CD4-positive, alpha-beta T cell treated with Interferon gamma for 1 hour (primary cell): ENCODE measurements around the gene CPNE6.

ENCODE experiments used
- DNase-seq: peaks from one replicate; pipeline ENCODE4 v3.0.0-alpha.2; 2020

The CPNE6 gene

GRCh38 chr14:24055971-24056799 lies 15.2 kb upstream of the CPNE6 start:
- DNase-seq = no peak

- DNase-seq = no peak
Observed at GRCh38 chr14:24056800-24057184, 14.6 kb upstream of the CPNE6 start.

GRCh38 chr14:24057271-24057670 lies 14.1 kb upstream of the CPNE6 start:
- DNase-seq = no peak

- DNase-seq = no peak
Observed at GRCh38 chr14:24057867-24058259, 13.5 kb upstream of the CPNE6 start.

GRCh38 chr14:24058260-24058950 lies 13.0 kb upstream of the CPNE6 start:
- DNase-seq = peak; percentile 46

GRCh38 chr14:24058951-24059475 lies 12.3 kb upstream of the CPNE6 start:
- DNase-seq = no peak

- no peak for DNase-seq
Observed at GRCh38 chr14:24059841-24060388, 11.4 kb upstream of the CPNE6 start.

- no peak for DNase-seq
Observed at GRCh38 chr14:24060443-24060842, 10.9 kb upstream of the CPNE6 start.

- DNase-seq = no peak
Observed at GRCh38 chr14:24060984-24061913, 10.1 kb upstream of the CPNE6 start.

GRCh38 chr14:24062216-24062980 lies 9.0 kb upstream of the CPNE6 start:
- DNase-seq = no peak

GRCh38 chr14:24063263-24063836 lies 8.0 kb upstream of the CPNE6 start:
- DNase-seq = no peak

- DNase-seq = no peak
Observed at GRCh38 chr14:24064091-24064795, 7.1 kb upstream of the CPNE6 start.

- DNase-seq = no peak
Observed at GRCh38 chr14:24064856-24065255, 6.5 kb upstream of the CPNE6 start.

- DNase-seq = no peak
Observed at GRCh38 chr14:24065408-24065807, 6.0 kb upstream of the CPNE6 start.

- DNase-seq = no peak
Observed at GRCh38 chr14:24066496-24067132, 4.7 kb upstream of the CPNE6 start.

- no peak for DNase-seq
Observed at GRCh38 chr14:24067133-24068082, 4.0 kb upstream of the CPNE6 start.

- no peak for DNase-seq
Observed at GRCh38 chr14:24068711-24069410, 2.5 kb upstream of the CPNE6 start.

GRCh38 chr14:24069411-24069735 lies 2.0 kb upstream of the CPNE6 start:
- DNase-seq = no peak
